AG04449 (cell line): ENCODE data around the gene VTA1.
A peak's percentile ranks its signal among the peaks of the same experiment; 100 is the strongest.

Experiments
- CTCF ChIA-PET: fragments of 350-600 bp; formaldehyde crosslinking; extraction: SDS; loops from one replicate; lab custom pipeline; 2021; ENCODE audit warnings: antibody characterized with exemption; lab: Yijun Ruan, JAX
- POLR2A ChIA-PET: fragments of 400-600, 350-600 bp; formaldehyde crosslinking; extraction: SDS; loops from one replicate; lab custom pipeline; 2020; ENCODE audit warnings: antibody characterized with exemption, inconsistent platforms; lab: Yijun Ruan, JAX
- DNase-seq: peaks from one replicate; pipeline ENCODE4 v3.0.0-alpha.2; 2010; ENCODE audit warnings: low read depth, low spot score
- H3K4me3 ChIP-seq: 2 replicates; pipeline ENCODE4 v1.5.1; 2011; ENCODE audit warnings: low read depth, mild to moderate bottlenecking, control low read depth, low read length
- TF ChIP-seq, protein P1 (sequence below): IDR thresholded peaks from one replicate; pipeline ENCODE4 v1.5.1; 2011; ENCODE audit warnings: mild to moderate bottlenecking, moderate library complexity, low read length, control low read depth, inconsistent platforms; ENCODE audit not compliant: insufficient read depth; ENCODE audit errors: missing control alignments

VTA1 gene

DNA sequence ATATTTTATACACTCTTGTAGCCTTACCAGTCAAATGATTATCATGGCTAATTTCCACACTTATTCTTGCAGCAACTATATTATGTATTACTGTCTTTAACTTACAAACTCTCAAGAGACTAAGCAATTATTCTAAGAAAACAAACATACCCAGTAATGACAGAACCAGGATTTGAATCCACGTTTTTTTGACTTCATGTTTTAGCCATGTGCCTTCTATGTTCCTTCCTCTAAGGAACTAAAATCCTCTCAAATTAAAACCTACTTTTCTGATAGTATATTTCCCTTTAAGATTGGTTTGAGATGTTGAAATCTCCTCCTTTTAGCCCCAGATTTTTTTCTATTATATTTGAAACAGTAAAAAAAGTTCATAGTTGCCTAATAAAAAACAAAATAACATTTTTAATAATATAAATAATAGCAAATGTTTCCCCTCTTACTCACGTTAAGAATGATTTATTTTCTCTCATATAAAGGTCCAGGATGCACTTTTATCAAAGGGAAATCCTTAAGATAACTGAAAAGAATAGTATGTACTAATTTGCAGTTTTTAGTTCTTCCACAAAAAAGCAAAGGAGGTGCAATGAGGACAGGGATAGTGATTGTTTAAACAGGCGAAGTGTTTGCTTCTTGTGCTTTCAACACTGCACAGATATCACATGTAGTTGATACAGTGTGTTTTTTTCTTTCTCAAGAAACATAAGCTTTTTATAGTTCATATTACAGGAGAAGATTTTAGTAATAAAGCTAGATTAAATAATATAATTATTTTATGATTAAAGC, 54.0 kb downstream of the VTA1 start:
- H3K4me3 ChIP-seq = no peak overlapping the region
- DNase-seq = no peak
- TF ChIP-seq, protein P1, sequence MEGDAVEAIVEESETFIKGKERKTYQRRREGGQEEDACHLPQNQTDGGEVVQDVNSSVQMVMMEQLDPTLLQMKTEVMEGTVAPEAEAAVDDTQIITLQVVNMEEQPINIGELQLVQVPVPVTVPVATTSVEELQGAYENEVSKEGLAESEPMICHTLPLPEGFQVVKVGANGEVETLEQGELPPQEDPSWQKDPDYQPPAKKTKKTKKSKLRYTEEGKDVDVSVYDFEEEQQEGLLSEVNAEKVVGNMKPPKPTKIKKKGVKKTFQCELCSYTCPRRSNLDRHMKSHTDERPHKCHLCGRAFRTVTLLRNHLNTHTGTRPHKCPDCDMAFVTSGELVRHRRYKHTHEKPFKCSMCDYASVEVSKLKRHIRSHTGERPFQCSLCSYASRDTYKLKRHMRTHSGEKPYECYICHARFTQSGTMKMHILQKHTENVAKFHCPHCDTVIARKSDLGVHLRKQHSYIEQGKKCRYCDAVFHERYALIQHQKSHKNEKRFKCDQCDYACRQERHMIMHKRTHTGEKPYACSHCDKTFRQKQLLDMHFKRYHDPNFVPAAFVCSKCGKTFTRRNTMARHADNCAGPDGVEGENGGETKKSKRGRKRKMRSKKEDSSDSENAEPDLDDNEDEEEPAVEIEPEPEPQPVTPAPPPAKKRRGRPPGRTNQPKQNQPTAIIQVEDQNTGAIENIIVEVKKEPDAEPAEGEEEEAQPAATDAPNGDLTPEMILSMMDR = no peak
- ChIA-PET CTCF (no interaction called here), POLR2A (no interaction called here)

DNA sequence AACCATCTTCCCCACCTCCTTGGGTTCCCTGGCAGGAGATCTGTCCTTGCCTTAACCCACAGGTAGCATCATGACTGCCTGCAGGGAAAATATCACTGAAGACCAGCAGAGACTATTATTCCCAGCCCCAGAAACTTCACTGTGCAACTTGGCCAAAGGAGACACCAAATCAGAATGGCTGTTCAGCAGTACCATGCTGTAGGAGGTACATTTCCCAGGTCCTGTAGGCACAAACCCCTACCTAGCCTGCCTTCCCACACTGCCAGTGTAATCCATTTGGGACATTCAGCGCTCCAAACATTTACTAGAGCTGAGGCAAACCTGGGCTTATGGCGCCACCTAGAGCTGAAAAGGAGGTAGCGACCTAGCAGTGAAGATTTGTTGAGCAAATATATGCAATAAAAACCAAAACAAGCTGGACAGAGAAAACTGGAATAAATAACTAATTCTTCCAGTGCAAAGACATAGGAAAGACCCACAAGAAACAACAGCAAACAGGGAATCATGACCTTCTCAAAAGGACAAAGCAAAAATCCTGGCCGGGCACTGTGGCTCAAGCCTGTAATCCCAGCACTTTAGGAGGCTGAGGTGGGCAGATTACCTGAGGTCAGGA, 60.3 kb downstream of the VTA1 start:
- TF ChIP-seq, protein P1 = peak; percentile 72
- CTCF ChIA-PET = interaction anchor here (0.7 to 3.8 kb wide), 36 partner anchors 10 to 532 kb away, joined by 3 to 39 read pairs (median 6); partner anchors contain the start of genes NMBR and VTA1
- POLR2A ChIA-PET = no interaction called here
- DNase-seq = no peak
- no peak overlapping the region for H3K4me3 ChIP-seq

DNA sequence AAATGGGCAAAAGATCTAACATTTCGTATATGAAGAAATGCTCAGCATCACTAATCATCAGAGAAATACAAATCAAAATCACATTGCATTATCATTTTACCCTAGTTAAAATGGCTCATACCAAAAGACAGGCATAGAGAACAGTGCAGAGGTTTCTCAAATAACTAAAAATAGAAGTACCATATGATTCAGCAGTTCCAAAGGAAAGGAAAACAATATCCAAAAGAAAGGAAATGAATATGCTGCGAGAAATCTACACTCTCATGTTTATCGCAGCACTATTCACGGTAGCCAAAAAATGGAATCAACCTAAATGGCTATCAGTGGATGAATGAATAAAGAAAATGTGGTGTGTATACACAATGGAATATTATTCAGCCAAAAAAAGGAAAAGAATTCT, 63.5 kb downstream of the VTA1 start:
- no peak overlapping the region for H3K4me3 ChIP-seq
- CTCF ChIA-PET = interaction anchor here (0.6 to 3.8 kb wide), 2 partner anchors 13 to 600 kb away, joined by 3 to 39 read pairs; no protein-coding TSS in a partner anchor
- TF ChIP-seq, protein P1 = no peak
- POLR2A ChIA-PET = no interaction called here
- no peak for DNase-seq

DNA sequence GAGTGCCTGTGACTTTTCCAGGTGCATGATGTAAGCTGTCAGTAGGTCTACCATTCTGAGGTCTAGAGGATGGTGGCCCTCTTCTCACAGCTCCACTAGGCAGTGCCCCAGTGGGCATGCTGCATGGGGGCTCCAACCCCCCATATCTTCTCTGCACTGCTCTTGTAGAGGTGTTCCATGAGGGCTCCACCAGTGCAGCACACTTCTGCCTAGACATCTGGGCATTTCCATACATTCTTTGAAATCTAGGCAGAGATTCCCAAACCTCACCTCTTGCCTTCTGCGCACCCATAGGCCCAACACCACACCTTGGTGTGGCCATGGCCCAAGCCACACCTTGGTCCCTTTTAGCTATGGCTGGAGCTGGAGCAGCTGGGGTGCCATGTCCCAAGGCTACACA, 66.3 kb downstream of the VTA1 start:
- POLR2A ChIA-PET = no interaction called here
- TF ChIP-seq, protein P1 = no peak
- DNase-seq = no peak
- CTCF ChIA-PET = no interaction called here
- H3K4me3 ChIP-seq = no peak overlapping the region

DNA sequence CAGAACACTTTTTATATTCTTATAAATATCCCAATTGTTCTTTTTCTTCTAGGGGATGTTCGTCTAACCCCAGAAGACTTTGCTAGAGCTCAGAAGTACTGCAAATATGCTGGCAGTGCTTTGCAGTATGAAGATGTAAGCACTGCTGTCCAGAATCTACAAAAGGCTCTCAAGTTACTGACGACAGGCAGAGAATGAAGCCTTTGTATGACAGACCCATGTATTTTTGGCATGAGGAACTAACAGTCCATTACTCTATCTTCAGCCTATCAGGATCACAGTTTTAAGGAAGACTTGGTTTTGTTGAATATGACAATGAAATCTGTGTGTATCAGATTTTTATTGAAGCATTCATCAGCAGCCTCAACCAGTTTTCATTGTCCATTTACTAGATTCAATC, 71.4 kb downstream of the VTA1 start:
- POLR2A ChIA-PET = no interaction called here
- H3K4me3 ChIP-seq = no peak overlapping the region
- no peak for DNase-seq
- TF ChIP-seq, protein P1 = no peak
- CTCF ChIA-PET = interaction anchor here (1.0 to 3.2 kb wide), 2 partner anchors 10 to 26 kb away, joined by 3 to 26 read pairs; no protein-coding TSS in a partner anchor

DNA sequence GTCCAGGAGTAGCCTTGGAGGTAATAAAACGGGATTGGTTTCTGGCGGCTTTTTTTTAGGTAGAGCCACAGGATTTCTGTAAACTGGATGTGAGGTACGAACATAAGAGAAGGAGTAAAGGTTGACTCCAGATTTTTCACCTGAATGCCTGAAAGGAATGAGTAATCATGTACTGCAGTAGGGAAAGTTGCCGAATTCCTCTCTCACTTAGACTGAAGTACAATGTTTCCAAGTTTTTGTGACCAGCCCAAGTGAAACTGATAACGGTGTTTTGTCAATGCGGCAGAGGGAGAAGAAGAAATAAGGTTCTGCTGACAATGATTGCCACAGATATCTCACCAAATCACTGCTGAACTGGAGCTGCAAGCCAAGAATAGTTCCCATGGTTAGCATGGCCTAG, 75.0 kb downstream of the VTA1 start:
- H3K4me3 ChIP-seq = no peak overlapping the region
- CTCF ChIA-PET = interaction anchor here (0.8 kb wide), 1 partner anchor 14 kb away, joined by 4 read pairs; no protein-coding TSS in a partner anchor
- POLR2A ChIA-PET = no interaction called here
- no peak for DNase-seq
- TF ChIP-seq, protein P1 = no peak
